ENCODE measurements around the gene FBXO38.

FBXO38 gene, protein sequence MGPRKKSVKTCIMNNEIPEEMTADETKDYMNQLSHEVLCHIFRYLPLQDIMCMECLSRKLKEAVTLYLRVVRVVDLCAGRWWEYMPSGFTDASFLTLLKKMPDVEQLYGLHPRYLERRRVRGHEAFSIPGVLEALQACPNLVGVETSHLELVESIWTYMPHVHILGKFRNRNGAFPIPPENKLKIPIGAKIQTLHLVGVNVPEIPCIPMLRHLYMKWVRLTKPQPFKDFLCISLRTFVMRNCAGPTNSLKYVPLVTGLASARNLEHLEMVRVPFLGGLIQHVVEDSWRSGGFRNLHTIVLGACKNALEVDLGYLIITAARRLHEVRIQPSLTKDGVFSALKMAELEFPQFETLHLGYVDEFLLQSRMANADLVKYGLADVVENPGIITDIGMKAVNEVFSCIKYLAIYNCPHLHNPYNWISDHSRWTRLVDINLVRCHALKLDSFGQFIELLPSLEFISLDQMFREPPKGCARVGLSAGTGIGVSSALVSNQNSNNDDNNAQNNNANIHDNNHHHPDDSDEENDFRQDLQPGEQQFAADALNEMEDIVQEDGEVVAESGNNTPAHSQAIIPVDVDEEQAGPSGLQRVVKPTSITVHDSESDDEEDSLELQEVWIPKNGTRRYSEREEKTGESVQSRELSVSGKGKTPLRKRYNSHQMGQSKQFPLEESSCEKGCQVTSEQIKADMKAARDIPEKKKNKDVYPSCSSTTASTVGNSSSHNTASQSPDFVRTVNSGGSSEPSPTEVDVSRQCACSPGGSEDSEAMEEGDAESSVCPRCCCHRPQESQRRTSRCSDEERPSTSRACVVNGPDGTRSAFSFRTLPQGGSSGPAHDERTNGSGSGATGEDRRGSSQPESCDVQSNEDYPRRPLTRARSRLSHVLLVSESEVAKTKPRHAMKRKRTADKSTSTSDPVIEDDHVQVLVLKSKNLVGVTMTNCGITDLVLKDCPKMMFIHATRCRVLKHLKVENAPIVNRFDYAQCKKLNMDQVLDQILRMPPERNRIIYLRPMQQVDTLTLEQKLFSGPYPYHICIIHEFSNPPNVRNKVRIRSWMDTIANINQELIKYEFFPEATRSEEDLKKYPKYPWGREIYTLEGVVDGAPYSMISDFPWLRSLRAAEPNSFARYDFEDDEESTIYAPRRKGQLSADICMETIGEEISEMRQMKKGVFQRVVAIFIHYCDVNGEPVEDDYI

DNA sequence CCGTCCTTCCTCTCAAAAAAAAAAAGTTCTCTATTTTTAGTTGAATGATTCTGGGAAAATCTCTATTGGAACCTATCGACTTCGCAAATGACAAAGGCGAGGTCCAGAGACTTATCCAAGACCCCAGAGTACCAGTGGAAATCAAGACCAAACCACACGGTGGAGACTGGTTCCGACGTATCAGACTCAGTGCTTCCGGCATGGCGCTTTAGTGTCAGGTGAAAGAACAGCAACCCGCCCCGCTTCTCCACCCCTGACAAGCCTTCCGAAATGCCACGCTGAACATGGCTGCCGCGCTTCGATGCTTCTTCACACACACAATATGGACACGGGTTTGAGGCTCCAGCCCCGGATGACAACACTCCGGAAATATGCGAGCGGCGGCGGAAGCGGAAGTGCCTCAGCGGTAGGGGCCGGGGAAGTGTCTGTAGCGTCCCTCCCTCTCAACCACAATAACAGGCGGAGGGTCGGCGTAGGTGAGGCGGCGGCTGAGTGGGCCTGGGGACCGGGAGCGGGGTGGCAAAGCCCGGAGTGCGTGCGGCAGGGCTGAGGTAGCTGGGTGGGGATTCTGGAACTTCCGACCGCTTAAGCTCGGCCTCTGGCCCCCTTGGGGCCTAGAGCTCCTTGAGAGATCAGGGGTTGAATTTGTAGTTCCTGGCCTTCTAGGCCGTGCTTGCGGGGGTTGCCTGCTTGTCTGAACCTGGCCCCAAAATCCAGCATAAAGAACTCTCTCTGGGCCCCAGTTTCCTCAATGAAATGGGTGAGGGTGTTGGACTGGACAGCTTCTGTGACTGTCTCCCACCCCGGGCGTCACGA is at the start of gene FBXO38:
TSS of gene FBXO38 (plus strand) at position 395 of the 816 bp plus-strand sequence. CDS start 10,819 bp downstream, outside the sequence.
- peak; percentile 95 for DNase-seq (ENCODE audit: low read depth)

DNA sequence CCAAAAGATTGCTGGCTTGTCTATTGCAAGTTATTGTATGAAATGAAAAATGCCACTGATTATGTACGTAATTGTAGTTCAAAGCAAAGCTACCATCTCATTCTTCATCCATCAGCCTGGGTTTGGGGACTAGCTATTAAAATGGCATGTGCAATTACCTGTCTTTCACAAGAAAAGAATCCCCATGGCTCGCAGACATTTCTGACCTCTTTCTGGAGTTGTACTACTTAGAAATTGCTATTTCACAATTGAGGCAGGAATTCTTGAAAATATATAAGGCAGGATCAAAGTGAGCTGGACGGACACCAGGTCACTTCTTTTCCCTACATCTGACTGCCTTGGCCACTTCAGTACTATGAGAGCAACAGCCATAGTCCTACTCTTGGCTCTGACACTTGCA is 48.5 kb upstream of the FBXO38 start, which contains the start of gene SPINK9:
TSS of gene SPINK9 (plus strand) at position 301 of the 400 bp plus-strand sequence. CDS start at position 356, 55 bp downstream.
- no peak for DNase-seq (ENCODE audit: low read depth)

DNA sequence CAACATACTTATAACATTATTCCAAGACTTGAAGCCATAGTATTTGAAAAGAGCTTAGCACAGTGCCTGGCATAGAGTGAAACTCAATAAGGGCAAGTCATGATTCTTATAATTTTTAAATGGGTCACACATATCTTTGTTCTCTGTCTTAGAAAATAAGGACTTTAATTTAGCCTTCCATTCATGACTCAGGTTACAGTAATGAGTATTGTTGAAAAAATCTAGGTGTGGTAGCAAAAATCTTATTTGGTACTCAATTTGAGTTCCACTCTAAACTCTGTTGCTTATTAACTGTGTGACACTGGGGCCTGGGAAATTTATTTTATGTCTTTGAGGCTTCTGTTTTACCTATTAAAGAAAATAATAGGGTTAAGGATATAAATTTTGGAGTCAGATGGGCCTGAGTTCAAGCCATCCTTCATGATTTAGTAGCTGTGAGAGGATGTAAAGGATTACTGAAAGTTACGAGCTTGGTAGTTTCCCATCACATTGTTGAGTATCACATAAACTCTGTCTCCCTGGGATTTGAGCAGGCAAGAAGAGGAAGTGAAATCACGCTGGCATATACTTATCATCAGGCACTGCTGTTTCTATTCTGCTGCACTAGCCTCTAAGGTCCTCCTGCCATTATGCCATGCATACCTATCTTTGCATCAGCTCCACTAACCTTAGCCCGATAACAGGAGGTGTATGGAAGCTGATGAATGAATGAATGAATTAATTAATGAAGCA is 46.9 kb upstream of the FBXO38 start:
- DNase-seq (ENCODE audit: low read depth): no peak

DNA sequence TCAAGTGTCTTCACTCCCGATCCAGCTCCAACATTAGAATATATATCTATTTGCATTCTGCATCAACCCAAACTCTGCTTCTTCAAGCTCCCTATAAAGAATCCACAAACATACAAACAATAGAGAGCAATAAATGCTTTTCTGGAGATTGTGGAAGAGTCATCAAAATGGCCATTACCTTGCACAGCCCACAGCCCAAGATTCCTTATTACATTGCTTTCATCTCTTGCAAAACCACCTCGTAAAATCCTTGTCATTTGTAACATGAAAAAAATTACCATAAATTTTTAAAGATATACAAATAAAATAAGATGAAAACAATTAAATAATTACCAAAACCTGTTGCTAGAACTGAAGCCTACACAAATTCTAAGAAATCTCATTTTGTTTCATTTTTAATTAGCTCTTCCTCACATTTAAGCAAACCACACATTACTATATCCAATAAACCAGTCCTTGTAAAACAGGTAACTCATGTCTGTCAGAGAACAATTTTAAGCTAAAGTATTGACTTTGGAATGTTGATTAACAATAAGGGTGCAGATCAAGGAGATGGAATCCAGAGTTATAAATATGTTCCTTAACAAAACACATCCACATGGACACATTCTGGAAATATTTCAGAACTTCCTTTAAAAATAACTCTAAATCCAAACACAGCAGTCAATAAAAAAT is 41.2 kb upstream of the FBXO38 start:
- no peak for DNase-seq (ENCODE audit: low read depth)

DNA sequence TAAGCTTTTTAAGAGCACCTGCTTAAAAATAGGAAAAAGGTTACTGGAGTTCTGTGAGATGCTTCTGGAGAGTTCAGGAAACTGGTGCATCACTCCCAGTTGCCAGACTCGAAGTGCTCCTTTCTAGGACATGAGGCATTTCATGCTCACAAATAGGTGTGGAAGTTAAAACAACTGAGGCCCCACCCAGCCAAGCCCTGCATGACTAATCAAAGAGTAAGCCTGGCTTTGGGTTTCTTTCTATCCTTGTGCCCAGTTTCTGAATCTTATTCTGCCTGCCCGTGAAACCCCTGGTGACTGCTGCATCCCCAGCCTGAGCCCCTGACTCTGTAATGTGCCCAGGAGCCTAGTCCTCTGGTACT is 40.7 kb upstream of the FBXO38 start:
- DNase-seq (ENCODE audit: low read depth): no peak

DNA sequence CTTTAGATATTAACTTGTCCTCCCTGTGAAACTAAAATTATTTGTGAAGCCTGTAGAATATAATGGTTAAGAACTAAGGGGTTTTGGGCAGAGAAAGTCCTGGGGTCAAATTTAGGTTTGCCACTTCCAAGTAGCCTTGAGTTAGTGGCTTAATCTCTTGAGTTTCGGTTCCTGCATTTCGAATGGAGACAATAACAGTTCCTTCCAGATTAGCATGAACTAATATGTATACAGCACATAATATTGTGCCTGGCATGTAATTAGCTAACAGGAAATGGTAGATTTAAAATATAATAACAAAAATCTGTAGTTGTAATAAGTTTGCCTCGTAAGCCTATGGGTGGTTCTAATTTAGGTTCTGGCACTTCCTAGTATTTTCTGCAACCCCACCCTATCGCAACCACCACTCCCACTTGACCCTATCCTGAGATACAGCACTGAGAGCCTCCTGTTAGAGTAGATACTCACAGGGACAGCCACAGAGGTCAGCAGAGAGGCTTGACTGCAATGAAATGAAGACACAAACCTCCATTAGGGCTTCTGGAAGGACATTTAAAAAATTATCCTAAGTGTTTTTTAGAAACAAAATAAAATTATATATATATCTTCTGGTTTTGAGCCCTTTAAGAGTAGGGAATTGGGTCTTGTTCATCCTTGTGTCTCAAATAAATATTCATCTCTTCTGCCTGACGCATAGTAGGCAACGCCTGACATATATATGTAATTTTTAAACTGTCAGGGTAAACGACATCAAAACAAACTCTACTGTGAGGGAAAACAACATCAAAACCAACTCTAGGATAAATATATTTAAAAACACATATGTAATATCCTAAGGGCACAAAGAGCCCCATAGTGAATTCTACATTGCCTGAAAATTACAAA is 39.9 kb upstream of the FBXO38 start:
- no peak for DNase-seq (ENCODE audit: low read depth)

DNA sequence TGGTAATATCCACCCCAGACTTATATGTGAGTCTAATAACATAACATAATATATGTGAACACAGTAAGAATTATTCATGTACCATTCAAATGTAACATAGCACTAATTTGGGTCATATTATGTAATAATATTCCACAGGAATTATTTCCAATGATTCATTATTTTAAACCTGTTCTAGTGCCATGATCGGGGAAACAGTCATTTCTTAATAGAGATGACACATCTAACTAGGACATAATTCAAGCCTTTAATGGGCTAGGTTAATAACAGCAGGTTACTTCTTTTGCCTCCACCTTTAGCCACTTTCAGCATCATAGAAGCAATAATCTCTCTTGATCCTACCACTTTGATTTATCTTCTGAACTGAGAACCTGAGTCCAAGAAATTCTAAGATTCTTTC is 36.1 kb upstream of the FBXO38 start:
- DNase-seq (ENCODE audit: low read depth): no peak

DNA sequence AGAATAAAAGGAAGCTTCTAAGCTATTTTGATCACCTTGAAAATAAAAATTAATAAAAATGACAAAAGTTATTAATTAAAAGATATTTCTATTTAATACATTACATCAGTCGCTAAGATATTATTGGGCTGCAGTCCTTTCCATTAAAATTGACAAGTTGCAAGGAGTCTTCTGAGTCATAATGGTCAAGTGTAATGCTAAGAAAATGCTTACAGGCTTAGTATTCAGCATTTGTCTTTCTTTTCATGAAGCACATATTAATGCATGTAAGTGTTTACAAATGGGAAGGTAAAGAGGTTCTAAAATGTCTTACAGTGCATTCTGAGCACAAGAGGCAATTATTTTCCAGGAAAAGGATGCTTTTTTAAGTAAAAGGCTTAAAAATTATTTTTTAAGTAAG is 31.1 kb upstream of the FBXO38 start:
- DNase-seq (ENCODE audit: low read depth): no peak

DNA sequence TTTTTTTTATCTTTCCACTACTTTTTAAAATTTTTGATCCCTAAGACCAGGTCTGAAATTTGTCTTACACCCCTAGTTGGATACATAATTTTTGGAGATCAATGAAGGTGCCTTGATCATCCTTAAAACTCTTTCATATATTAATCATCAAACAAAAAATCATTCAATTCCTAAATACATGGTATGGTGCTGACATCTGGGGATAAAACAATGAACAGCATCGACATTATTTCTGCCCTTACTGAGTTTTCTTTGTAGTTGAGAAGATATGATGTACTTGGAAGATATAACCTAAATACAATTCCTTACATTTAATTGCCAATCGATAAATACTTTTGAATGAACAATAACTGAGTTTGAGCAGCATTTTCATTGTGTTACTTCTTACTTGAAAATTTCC is 30.1 kb upstream of the FBXO38 start:
- DNase-seq (ENCODE audit: low read depth): no peak

DNA sequence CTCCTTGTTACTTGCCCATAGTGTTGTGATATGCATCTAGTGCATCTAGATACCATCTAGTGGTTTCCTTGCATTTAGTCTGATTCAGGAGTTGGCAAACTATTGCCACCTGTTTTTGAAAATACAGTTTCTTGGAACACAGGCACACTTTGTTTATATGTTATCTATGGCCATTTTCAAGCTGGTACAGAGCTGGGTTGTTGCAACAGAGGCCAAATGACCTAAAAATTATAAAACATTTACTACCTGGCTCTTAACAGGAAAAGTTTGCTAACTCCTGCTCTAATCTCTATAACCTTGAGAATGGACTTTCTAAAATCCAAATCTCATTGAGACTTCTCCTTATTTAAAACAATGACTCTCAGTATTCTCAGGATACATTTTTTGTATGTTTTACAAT is 19.4 kb upstream of the FBXO38 start:
- DNase-seq (ENCODE audit: low read depth): no peak

DNA sequence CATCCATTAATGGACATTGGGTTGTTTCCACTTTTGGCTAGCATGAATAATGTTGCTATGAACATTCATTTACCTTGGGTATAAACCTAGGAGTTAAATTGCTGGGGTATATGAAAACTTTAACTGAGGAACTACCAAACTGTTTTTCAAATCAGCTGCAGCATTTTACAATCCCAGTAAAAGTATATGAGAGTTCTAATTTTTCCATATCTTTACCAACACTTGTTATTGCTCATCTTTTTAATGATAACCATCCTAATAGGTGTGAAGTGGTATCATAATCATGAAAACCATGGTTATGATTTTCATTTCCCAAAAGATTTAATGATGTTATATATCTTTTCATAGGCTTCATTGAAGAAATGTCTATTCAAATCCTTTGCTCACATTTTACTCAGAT is 15.5 kb upstream of the FBXO38 start:
- DNase-seq (ENCODE audit: low read depth): no peak

DNA sequence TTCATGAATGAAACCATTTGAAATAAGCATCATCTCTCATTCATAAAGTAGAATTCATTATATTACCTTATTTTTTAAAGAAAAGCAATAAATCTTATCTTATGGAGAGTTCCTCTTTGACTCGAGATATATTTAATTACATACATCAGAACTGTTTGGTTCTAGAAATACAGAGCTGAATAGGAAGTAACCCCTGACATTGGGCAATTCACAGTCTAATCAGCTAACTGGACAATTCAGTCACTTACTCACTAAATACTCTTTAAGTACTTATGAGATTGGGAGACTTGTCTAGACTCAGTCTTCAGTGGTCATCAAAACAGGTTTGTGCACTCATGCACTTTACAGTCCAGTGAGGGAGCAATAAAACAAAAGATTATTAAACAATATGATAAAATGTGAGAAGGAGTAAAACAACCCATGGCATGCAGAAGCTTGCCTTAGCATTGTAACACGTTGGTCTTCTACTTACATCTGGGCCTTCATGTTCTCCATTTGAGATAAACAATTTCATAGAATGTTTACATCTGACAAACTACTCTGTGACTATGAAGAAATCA is 11.5 kb upstream of the FBXO38 start:
- DNase-seq (ENCODE audit: low read depth): no peak

DNA sequence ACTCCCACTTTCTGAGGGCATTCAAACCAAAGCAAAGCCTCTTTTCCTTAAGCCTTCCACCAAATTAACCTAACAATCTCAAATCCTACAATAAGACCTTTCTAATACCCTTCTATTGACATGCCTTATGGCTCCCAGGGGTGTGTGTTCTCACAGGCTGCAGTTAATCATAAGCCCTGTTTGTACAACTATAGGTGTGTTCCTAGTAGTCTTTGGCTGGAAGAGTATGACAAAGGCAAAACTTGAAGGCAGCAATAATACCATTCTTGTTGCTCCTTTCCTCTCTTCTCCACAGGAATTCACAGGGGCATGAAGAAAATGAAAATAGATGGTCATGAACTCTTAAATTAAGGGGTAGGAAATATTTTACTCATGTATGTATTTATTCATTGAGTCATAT is 10.9 kb upstream of the FBXO38 start:
- no peak for DNase-seq (ENCODE audit: low read depth)

DNA sequence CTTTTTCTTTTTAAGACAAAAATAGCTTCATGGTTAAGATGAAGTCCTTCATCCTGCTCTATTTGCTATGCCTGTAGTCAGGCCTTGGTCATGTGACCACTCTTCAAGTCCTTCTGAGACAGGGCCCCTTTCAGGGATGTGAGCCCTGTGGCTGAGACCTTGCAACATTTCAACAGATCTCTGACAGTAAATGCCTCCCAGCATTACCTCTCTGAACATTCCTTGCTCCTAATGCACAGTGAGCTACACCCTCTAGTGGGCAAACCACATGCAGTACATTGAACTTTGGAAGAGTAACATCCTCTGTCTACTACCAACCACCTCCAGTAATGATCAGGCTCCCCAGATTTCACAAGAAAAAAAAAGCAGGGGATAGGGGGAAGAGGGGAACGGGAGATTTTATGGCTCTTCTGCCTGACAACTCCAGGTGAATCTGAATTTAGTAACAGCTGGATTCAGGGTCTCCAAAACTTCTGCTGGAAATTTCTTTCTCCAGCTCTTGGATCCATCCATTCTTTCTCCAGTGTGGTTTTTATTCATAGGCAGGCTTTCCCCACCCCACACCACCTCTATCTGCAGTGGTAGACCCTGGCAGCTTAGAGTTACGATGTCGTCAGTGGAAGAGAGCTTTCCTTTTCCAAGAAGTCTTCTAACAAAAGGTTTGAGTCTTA is 8.9 kb upstream of the FBXO38 start:
- DNase-seq (ENCODE audit: low read depth): peak; percentile 59

DNA sequence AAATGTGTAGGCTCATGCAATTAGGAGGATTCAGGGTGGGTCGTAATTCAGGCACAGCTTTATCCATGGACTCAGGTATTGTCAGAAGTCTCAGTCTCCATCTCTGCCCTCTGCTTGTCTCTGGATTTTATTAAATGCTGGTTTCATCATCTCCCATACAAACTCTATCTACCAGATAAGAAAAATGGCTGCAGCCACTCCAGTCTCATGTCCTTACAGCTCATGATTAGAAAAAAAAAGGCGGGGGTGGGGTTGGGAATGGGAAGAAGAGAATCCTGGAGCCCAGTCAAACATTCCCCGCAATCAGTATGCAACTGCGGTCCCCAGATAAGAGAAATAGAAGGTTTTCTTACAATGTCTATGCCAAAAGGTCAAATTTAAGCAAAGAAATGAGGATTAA is 7.6 kb upstream of the FBXO38 start:
- DNase-seq (ENCODE audit: low read depth): no peak

DNA sequence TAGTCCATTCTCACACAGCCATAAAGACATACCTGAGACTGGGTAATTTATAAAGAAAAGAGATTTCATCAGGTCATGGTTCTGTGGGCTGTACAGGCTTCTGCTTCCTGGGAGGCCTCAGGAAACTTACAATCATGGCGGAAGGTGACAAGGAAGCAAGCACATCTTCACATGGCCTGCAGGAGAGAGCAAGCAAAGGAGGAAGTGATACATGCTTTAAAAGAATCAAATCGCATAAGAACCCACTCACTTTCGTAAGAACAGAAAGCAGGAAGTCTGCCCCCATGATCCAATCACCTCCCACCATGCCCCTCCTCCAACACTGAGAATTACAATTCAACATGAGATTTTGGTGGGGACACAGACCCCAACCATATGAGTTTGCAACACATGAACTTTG is 5.1 kb upstream of the FBXO38 start:
- no peak for DNase-seq (ENCODE audit: low read depth)

DNA sequence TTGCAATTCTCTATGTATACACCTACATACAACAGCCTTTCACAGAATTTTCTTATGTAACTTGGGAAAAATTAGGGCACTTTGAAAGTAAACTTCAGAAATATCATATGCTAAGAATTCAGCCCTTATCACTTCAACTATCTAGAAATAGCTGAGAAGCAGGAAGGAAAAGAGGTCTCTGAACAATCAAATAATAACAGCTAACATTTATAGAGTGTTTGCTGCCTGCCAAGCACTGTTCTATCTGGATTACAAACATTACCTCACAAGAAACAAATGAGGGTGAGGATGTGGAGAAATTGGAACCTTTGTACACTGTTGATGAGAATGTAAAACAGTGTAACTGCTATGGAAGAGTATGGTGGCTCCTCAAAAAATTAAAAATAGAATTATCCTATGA is 4.4 kb upstream of the FBXO38 start:
- no peak for DNase-seq (ENCODE audit: low read depth)

DNA sequence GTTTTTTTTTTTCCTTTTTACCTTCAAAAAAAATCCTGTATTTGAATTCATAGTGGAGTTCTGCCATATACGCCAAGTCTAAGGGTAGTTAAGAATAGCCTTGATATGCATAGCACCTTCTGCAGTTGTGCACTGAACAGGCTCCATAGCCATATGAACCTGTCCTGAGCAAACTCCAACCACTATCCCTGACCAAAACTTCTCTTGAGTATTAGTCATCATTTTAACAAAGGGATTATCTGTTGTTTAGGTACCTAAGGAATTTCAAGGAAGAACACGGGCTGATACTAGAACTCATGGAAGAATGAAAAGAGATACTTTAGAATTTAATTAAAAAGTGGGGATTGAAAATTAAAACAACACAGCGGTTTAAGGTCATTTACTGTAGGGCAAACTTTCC is 1.9 kb upstream of the FBXO38 start:
- no peak for DNase-seq (ENCODE audit: low read depth)
